ENCODE measurements around the gene GPR27. TPM values are rescaled to one million over a fixed set of nuclear protein-coding genes. Genes with fewer than 3 reads are reported as not detected.

Gene GPR27, protein sequence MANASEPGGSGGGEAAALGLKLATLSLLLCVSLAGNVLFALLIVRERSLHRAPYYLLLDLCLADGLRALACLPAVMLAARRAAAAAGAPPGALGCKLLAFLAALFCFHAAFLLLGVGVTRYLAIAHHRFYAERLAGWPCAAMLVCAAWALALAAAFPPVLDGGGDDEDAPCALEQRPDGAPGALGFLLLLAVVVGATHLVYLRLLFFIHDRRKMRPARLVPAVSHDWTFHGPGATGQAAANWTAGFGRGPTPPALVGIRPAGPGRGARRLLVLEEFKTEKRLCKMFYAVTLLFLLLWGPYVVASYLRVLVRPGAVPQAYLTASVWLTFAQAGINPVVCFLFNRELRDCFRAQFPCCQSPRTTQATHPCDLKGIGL
- 1.5 and 1.9 TPM in 2 replicates for total RNA-seq

DNA sequence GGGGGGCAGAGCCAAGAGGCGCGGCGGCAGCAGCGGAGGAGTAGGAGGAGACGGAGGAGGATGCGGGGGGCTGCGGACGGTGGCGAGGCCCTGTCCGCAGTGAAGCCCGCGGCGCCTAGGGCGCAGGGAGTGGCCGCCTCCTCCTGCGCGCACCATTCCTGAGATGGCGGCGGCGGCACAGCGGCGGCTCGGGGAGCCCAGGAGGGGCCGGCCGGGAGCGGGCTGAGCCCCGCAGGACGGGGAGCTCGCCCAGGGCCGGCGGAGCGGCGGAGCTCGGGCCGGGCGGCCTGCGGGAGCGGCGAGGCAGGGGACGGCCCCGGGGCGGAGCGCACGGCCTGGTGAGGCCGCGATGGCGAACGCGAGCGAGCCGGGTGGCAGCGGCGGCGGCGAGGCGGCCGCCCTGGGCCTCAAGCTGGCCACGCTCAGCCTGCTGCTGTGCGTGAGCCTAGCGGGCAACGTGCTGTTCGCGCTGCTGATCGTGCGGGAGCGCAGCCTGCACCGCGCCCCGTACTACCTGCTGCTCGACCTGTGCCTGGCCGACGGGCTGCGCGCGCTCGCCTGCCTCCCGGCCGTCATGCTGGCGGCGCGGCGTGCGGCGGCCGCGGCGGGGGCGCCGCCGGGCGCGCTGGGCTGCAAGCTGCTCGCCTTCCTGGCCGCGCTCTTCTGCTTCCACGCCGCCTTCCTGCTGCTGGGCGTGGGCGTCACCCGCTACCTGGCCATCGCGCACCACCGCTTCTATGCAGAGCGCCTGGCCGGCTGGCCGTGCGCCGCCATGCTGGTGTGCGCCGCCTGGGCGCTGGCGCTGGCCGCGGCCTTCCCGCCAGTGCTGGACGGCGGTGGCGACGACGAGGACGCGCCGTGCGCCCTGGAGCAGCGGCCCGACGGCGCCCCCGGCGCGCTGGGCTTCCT lies at the start of gene GPR27:
GPR27 (plus strand) TSS at position 155 of the 909 bp plus-strand sequence; CDS start at position 350, 195 bp downstream.

GRCh38 chr3:71725271-71725991 lies 28.2 kb upstream of the GPR27 start, which contains the start of gene EIF4E3:
Gene EIF4E3 (minus strand): TSS chr3:71725402. CDS start chr3:71725367, 35 bp downstream.

DNA sequence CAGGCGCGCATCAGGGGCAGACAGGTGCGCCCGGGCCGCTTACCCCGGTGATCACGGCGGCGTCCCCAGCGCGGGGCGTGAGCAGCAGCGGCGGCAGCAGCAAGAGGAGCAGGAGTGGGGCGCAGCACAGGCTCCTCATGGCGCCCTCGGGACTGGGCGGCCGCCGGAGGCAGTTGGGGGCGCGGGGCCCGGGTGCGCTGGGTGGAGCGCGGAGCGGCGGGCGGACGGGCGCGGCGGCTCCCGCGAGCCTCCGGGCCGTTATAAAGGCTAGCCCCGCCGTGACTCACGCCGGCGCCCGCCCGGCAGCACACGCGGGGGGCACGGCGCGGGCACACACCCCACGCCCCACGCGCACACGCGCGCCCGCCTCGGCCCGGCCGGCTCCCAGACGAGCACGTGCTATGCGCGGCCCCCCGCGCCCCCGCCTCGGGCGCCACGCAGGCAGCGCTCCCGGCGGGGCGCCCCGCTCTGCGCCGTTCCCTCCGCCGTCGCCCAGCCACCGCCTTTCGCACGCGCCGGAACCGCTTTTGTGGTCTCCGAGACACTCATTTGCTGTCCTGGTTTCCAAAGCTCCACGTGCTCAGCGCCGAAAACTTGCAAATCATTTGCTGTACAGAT lies 31.4 kb downstream of the GPR27 start, which contains the start of gene PROK2:
PROK2 (minus strand) TSS at position 235 of the 618 bp plus-strand sequence; CDS start at position 139, 96 bp downstream.

Other genes starting within 250 kb of the GPR27 start
- gene FOXP1, start 170.1 kb upstream of the GPR27 start, total RNA-seq = 20.2 and 20.5 TPM in 2 replicates
- 3.1 and 3.2 TPM in 2 replicates for gene EIF4E3, start 28.5 kb upstream of the GPR27 start, total RNA-seq
- not detected in 2 replicates for gene PROK2, start 31.3 kb downstream of the GPR27 start, total RNA-seq